DMS53 (cell line): Measurements from ENCODE around the gene SLC25A36.
A peak's percentile ranks its signal among the peaks of the same experiment; 100 is the strongest.
"Not testable (repeated sequence)": the region's sequence is repeated elsewhere in the genome, so short reads cannot be mapped to it uniquely, and the experiment has no call there.

Experiments used
- DNase-seq: peaks from one replicate; lab custom pipeline; 2025; lab: John Stamatoyannopoulos, UW

The SLC25A36 gene

DNA sequence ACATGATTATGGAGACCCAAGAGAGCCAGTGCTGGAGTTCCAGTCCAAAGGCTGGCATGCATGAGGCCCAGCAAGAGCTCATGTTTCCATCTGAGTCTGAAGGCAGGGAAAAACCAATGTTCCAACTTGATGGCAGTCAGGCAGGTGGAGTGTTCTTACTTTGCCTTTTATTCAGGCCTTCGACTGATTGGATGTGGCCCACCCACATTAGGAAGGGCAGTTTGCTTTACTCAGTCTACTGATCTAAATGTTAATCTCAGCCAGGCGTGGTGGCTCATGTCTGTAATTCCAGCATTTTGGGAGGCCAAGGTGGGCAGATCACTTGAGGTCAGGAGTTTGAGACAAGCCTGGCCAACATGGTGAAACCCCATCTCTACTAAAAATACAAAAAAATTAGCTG, 53.2 kb downstream of the SLC25A36 start:
- not testable (repeated sequence) for DNase-seq

DNA sequence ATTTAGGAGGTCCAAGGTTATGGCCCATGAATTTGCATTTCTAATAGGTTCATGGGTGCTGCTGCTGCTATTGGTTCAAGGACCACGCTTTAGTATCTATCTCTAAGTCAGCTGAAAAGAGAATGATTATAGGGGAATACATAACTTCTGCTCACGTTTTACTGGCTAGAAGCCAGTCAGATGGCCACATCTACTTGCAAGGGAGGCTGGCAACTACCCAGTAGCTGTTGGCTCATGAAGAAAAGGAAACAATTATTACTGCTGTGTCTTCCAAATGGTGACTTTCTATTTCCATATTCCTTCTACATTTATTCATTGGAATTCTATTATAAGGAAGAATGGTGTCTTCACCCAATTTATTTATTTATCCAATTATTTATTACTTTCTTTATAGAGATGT, 54.2 kb downstream of the SLC25A36 start:
- DNase-seq: no peak

DNA sequence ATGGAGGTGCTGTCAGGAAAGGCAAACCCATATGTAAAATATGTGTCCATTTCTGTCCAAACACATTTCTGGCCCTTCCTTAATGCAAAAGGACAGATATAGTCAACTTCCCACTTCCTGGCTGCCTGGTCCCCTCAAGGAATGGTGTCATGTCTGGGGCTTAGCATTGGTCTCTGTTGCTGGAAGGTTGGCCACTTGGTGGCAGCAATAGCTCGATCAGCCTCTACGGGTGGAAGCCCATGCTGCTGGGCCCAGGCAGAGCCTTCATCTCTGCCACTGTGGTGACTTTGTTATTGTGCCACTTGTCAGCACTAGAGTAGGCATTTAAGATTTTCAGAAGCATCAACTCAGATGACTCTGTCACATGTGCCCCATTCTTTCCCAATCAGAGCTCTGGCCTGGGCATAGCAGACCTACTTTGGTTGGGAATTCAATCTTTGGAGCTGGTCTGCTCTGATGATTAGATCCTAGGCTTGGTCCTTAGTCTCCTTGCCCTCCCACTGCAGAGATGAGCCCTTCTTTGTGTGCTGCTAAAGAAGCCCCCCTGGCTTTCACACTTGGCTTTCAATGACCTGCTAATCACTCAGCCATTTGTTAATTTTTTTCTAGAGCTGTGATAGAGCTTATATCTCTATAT, 58.5 kb downstream of the SLC25A36 start:
- DNase-seq: peak; percentile 77

DNA sequence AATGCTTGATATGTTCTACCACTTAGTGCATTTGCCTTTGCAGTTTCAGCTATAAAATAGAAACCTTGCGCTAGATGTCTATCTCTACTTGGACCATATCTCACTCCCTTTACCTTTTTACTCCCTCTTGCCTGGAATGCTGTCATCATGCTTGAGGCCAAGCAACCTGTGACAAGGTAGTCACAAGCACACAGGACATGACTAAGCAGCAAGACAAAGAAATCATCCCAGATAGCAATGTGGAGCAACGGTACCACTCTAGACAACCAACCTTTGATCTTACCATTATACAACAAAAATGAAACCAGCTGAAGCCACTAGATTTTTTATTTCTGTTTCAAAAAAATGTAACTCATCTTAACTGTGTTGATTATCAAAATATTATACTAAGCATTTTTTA, 59.0 kb downstream of the SLC25A36 start:
- peak; percentile 67 for DNase-seq

DNA sequence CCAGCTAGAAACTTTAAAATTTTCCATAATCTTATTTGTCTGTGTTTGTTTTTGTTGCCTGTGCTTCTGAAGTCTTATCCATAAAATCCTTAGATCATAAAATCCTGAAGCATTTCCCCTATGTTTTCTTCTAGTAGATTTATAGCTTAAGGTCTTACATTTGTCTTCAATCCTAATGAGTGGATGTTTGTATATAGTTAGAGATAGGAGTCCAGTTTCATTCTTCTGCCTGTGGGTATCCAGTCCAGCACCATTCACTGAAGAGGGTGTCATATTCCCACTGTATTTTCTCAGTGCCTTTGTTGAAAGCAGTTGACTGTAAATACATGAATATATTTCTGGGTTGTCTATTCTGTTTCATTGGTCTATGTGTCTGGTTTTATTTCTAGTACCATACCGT, 64.7 kb downstream of the SLC25A36 start:
- DNase-seq: peak; percentile 14

DNA sequence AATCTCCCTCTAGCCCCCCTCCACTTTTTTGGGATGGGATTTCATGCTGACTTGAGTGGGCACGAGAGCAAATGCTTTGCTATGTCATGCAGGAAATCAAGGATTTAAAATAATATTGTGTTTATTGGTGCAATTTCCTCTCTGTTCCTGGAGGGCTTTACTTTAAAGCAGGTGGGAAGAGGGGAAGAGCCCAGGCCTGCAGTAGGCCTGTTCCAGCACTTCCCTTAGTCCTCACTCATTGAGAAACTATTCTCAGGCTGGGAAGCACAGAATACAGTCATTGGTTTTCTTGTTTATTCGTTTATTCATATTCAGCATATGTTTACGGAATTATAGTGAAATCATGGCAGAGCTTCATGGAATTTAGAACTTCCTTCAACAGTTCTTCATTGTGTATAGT, 67.9 kb downstream of the SLC25A36 start:
- no peak for DNase-seq

DNA sequence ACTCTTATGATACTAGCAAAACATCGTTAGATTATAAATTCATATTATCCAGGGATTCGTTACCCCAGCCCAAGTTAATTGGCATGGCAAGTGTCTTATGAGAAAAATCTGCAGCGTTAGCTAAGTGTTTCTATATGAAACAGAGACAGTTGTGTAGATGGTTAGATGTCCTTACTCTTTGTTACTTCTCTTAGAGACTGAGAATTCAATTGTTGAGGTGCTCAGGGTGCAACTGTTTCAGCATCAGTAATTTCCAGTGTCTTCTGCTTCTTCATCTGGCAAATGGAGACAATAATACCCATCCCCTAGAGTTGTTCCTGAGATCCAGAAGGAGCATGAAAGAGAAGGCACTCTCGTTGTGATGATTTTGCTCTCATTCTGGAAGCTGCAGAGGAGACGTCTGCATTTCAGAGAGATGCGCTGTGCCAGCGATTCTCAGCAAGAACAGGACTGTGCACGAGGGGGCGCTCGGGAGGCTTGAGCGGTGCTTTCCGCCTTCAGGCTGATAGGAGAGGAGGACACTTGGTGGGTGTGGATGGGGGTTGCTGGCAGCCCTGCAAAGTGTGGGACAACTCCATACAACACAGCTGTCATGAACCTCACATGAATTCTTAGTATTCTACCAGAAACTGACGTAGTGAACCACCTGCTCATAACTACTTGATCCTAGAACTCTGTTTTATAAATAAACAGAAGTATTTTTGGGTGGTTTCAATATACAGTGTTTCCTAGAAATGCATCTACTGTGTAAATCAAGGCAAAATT, 69.8 kb downstream of the SLC25A36 start:
- DNase-seq: peak; percentile 80

DNA sequence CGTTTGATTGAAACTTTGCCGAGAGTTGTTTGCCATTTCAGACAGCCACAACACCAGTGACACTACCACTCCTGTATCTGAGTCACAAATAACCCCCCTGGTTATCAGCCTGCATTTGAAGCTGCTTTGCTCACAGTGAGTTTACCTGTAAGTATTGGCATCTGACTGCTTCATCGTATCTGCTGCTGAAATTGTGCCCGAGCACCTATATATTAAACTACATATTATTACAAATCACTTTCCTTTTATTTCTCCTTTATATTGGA, 70.3 kb downstream of the SLC25A36 start:
- no peak for DNase-seq

DNA sequence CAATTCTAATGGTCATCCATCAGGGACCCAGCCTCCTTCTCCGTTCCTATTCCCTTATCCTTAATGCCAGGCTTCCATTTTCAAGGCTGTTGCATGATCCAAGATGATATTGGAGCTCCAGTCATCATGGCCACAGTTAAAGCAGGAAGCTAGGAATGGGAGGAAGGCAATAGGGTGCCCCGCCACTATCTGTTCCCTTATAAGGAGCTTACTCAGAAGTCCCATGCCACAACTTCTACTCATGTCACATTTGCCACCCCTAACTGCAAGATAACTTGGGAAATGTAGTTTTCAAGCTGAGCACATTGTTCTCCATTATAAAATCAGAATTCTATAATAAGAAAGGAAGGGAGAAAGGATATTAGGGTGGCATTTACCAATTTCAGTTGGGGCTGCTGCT, 70.9 kb downstream of the SLC25A36 start:
- no peak for DNase-seq

DNA sequence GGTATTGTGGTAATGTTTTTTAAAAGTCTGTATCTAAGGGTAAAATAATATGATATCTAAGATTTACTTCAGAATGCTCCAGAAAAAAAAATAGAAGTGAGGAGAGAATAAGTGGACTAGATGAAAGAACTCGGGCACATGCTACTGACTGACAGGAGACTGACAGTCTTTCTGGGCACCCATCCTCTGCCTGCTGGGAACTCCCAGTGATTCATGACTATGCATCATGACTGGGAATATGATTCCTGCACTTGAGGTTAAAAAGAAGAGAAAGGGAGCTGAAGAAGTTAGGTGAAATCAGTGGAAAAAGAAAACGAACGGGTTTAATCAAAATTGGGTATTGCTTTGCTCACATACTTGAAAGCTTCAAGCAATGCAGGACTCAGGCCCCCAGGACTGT, 73.8 kb downstream of the SLC25A36 start:
- no peak for DNase-seq

DNA sequence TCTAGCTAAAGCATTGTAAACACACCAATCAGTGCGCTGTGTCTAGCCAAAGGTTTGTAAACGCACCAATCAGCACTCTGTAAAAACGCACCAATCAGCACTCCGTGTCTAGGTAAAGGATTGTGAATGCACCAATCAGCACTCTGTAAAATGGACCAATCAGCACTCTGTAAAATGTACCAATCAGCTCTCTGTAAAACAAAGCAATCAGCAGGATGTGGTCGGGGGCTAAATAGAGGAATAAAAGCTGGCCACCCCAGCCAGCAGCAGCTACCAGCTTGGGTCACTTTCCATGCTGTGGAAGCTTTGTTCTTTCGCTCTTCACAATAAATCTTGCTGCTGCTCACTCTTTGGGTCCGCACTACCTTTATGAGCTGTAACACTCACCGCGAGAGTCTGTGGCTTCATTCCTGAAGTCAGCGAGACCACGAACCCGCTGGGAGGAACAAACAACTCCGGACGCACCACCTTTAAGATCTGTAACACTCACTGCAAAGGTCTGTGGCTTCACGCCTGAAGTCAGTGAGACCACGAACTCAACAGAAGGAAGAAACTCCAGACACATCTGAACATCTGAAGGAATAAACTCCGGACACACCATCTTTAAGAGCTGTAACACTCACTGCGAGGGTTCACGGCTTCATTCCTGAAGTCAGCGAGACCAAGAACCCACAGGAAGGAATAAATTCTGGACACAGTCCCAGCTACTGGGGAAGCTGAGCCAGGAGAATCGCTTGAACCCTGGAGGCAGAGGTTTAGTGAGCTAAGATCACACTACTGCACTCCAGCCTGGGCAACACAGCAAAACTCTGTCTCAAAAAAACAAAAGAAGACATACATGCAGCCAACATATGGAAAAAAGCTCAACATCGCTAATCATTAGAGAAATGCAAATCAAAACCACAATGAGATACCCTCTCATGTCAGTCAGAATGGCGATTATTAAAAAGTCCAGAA, 76.0 kb downstream of the SLC25A36 start:
- not testable (repeated sequence) for DNase-seq

DNA sequence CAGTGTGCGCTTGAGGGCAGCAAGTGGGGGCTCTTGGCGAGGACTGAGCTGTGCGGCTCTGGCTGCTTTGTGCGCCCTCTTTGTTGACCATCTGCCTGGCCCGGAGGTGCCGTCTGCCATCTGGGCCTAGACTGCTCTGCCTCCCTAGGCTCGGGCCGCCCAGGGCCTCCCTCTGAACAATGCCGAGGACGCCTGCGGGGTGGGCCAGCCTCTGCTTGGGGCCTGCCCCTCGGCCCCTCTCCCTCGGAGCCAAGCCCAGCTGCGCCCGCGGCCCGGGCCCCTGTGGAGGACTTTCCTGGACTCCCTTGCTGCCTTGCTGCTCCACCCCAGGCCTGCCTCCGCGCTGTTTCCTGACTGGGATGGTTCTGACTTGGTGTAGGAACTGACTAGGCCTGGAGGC, 77.6 kb downstream of the SLC25A36 start:
- DNase-seq: no peak

DNA sequence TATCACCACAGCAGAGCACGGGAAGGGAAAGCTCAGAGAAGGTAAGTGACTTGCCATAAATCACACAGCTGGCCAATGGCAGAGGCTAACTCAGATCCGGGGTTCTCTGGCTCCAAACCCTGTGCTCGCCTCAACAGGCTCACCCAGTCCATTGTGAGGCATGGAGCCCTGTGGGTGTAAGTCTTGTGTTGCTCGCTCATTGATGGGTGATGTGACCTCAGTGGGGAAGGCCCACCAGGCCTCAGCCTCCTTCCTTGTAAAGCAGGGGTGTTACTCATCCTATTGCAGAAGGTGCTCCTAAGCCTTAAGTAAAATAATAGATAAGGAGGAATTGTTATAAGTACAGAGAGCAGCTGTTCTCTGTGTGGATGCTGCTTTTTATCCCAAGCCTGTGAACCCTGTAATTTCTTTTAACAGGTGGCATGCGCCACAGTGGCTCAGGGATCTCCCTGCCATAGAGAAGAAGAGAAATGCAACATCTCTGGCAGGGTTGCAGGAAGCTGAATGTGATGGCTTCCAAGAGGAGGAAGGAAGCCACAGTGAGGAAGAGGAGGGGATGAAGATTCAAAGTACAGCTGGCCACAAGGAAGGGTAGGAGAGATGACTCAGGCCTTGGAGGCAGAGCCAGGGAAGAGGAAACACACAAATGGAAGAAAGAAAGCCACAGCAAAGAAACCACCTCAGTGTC, 78.7 kb downstream of the SLC25A36 start:
- DNase-seq: no peak

DNA sequence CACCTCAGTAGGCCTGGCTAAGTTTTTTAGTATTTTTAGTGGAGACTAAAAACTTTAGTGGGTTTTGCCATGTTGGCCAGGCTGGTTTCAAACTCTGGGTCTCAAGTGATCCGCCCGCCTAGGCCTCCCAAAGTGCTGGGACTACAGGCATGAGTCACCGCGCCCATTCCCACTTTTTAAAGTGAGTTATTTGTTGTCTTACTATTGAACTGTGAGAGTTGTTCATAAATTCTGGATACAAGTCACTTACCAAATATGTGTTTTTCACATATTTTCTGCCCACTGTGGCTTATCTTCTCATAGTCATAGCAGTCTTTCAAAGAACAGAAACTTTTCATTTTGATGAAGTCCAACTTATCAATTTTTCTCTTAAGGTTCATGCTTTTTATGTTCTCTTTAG, 79.6 kb downstream of the SLC25A36 start:
- no peak for DNase-seq
